Fibroblast of lung (primary cell): ENCODE data around the gene NRTN. TPM values are rescaled to one million over a fixed set of nuclear protein-coding genes. Genes with fewer than 3 reads are reported as not detected.

ENCODE experiments used
- DNase-seq, 2 donors: peaks; one replicate each; pipeline versions ENCODE4 v3.0.0 to v3.0.0-alpha.2; 2010; ENCODE audit warnings: low read depth in 2 of 2
- H2AFZ ChIP-seq: 2 replicates; pipeline ENCODE4 v1.5.1; 2012; ENCODE audit warnings: low read length, control low read depth, inconsistent platforms
- H3K27ac ChIP-seq: 2 replicates; pipeline ENCODE4 v1.5.1; 2011; ENCODE audit warnings: low read length, control low read depth; ENCODE audit not compliant: insufficient read depth
- H3K27me3 ChIP-seq: 2 replicates; pipeline ENCODE4 v1.5.1; 2011; ENCODE audit warnings: mild to moderate bottlenecking, low read length; ENCODE audit not compliant: control insufficient read depth, insufficient read depth
- H3K36me3 ChIP-seq: 2 replicates; pipeline ENCODE4 v1.5.1; 2011; ENCODE audit warnings: low read length; ENCODE audit not compliant: control insufficient read depth, insufficient read depth
- H3K4me1 ChIP-seq: 2 replicates; pipeline ENCODE4 v1.5.1; 2011; ENCODE audit warnings: low read length; ENCODE audit not compliant: control insufficient read depth, insufficient read depth; ENCODE audit errors: extremely low read depth
- H3K4me2 ChIP-seq: 2 replicates; pipeline ENCODE4 v1.5.1; 2011; ENCODE audit warnings: low read length, control low read depth; ENCODE audit not compliant: insufficient read depth; ENCODE audit errors: extremely low read depth
- H3K4me3 ChIP-seq, 4 experiments: fragments of 200-600 bp in 1 of 4; sonication (generic) in 1 of 4; replicated peaks in 1 of 4; 2 replicates each; pipeline ENCODE4 v1.5.1; 2011 to 2016; ENCODE audit warnings: low read length in 4 of 4, low read depth in 3 of 4, mild to moderate bottlenecking in 3 of 4, control low read depth in 2 of 4, inconsistent platforms in 1 of 4, mixed read lengths in 1 of 4; ENCODE audit not compliant: insufficient read depth in 1 of 4; ENCODE audit errors: control extremely low read depth in 1 of 4
- H3K79me2 ChIP-seq: 2 replicates; pipeline ENCODE4 v1.5.1; 2012; ENCODE audit warnings: mild to moderate bottlenecking, low read length, inconsistent platforms; ENCODE audit not compliant: control insufficient read depth, insufficient read depth
- H3K9ac ChIP-seq: 2 replicates; pipeline ENCODE4 v1.5.1; 2011; ENCODE audit warnings: mild to moderate bottlenecking, low read length, control low read depth; ENCODE audit not compliant: insufficient read depth
- H3K9me3 ChIP-seq: 2 replicates; pipeline ENCODE4 v1.5.1; 2012; ENCODE audit warnings: low read depth, low read length; ENCODE audit not compliant: control insufficient read depth, insufficient read depth
- H4K20me1 ChIP-seq: 2 replicates; pipeline ENCODE4 v1.5.1; 2011; ENCODE audit warnings: low read length; ENCODE audit not compliant: control insufficient read depth, insufficient read depth; ENCODE audit errors: extremely low read depth
- CTCF ChIP-seq, 2 donors: IDR thresholded peaks in 1 of 2; conservative IDR thresholded peaks in 1 of 2; 1 replicate in 1 of 2; 2 replicates in 1 of 2; pipeline ENCODE4 v1.5.1; 2011 to 2012; ENCODE audit warnings: low read length in 2 of 2, control low read depth in 1 of 2, inconsistent platforms in 1 of 2, low read depth in 1 of 2, mild to moderate bottlenecking in 1 of 2
- EZH2 ChIP-seq: IDR thresholded peaks from 2 replicates; pipeline ENCODE4 v1.5.1; 2012; ENCODE audit warnings: low read length, control low read depth, mild to moderate bottlenecking; ENCODE audit errors: missing control alignments
- polyA plus RNA-seq, 2 donors: library from polyadenylated mRNA; depleted of rRNA in 1 of 2; stranded (reverse) in 1 of 2; unstranded in 1 of 2; fragments of >200 nt; gene quantifications; 2 replicates each; pipeline ENCODE4 v1.2.1, GENCODE V29; 2011 to 2012; ENCODE audit warnings: missing spikeins in 1 of 2
- total RNA-seq: library from RNA; depleted of rRNA; stranded (reverse); fragments of >200 nt; gene quantifications from 2 replicates; pipeline ENCODE4 v1.2.1, GENCODE V29; 2014

NRTN gene
- total and polyA plus RNA-seq, 2 donors (not counting 1 experiment from before 2014, with no cell fraction given): 0.11 to 0.50 TPM

- H3K27me3 ChIP-seq: no peaks in the 10 kb centered on the region
- no peaks in the 10 kb centered on the region for H4K20me1 ChIP-seq
- no peak overlapping the region for H3K9ac ChIP-seq
- no peak for TF ChIP-seq EZH2
- H3K4me2 ChIP-seq: no peak overlapping the region
- no peak overlapping the region for H2AFZ ChIP-seq
- no peaks in the 10 kb centered on the region for H3K9me3 ChIP-seq
- no peaks in the 10 kb centered on the region for H3K4me1 ChIP-seq
- DNase-seq: no peak
- H3K36me3 ChIP-seq: no peaks in the 10 kb centered on the region
- H3K27ac ChIP-seq: no peak overlapping the region
- no peak overlapping the region for H3K4me3 ChIP-seq
- no peaks in the 10 kb centered on the region for H3K79me2 ChIP-seq
Observed at GRCh38 chr19:5767949-5768348, 36.9 kb upstream of the NRTN start.

GRCh38 chr19:5772416-5772815 lies 32.5 kb upstream of the NRTN start:
- TF ChIP-seq EZH2 (no peak), CTCF (conservative IDR thresholded peaks at IDR 0.05 in 1 of 2, IDR thresholded peaks at IDR 0.05 in 1 of 2; ENCODE audit: low read depth in 1 of 2, low read length in 2 of 2) (no peak)
- H2AFZ ChIP-seq: no peak overlapping the region
- no peaks in the 10 kb centered on the region for H3K79me2 ChIP-seq
- H3K4me1 ChIP-seq: no peaks in the 10 kb centered on the region
- no peaks in the 10 kb centered on the region for H3K9me3 ChIP-seq
- no peaks in the 10 kb centered on the region for H3K27me3 ChIP-seq
- no peak overlapping the region for H3K27ac ChIP-seq
- no peak overlapping the region for H3K4me3 ChIP-seq
- no peak overlapping the region for H3K4me2 ChIP-seq
- no peaks in the 10 kb centered on the region for H4K20me1 ChIP-seq
- H3K36me3 ChIP-seq: no peaks in the 10 kb centered on the region
- no peak overlapping the region for H3K9ac ChIP-seq
- DNase-seq: no peak

- Histone ChIP-seq H2AFZ (no peak overlapping the region), H3K36me3 (no peaks in the 10 kb centered on the region), H3K27ac (no peak overlapping the region), H3K27me3 (no peaks in the 10 kb centered on the region), H3K4me2 (no peak overlapping the region), H3K4me3 (no peak overlapping the region), H4K20me1 (no peaks in the 10 kb centered on the region), H3K79me2 (no peaks in the 10 kb centered on the region), H3K9me3 (no peaks in the 10 kb centered on the region), H3K4me1 (no peaks in the 10 kb centered on the region), H3K9ac (no peak overlapping the region)
- TF ChIP-seq EZH2 (no peak), CTCF (conservative IDR thresholded peaks at IDR 0.05 in 1 of 2, IDR thresholded peaks at IDR 0.05 in 1 of 2; ENCODE audit: low read depth in 1 of 2, low read length in 2 of 2) (no peak)
- DNase-seq: no peak
Observed at GRCh38 chr19:5773276-5773675, 31.6 kb upstream of the NRTN start.

- no peak for DNase-seq
- Histone ChIP-seq H3K9ac (no peak overlapping the region), H3K4me1 (no peaks in the 10 kb centered on the region), H4K20me1 (no peaks in the 10 kb centered on the region), H3K36me3 (no peaks in the 10 kb centered on the region), H3K4me3 (no peak overlapping the region), H2AFZ (no peak overlapping the region), H3K4me2 (no peak overlapping the region), H3K79me2 (no peaks in the 10 kb centered on the region), H3K9me3 (no peaks in the 10 kb centered on the region), H3K27ac (no peak overlapping the region), H3K27me3 (no peaks in the 10 kb centered on the region)
- no peak for TF ChIP-seq EZH2
- no peak for TF ChIP-seq CTCF (conservative IDR thresholded peaks at IDR 0.05 in 1 of 2, IDR thresholded peaks at IDR 0.05 in 1 of 2; ENCODE audit: low read depth in 1 of 2, low read length in 2 of 2)
Observed at GRCh38 chr19:5774921-5775320, 29.9 kb upstream of the NRTN start.
